Measurements from ENCODE around the gene NFIA. TPM values are rescaled to one million over a fixed set of nuclear protein-coding genes. Genes with fewer than 3 reads are reported as not detected.

The NFIA gene
- total RNA-seq, 1 experiment from 2014 or later = 38.6 TPM

GRCh38 chr1:61380561-61380960 lies 298.2 kb downstream of the NFIA start:
- DNase-seq = no peak
- intact Hi-C loops (cut with micrococcal nuclease; ENCODE audit: unreplicated experiment) = no loop called here
- H3K27me3 Mint-ChIP-seq (ENCODE audit: unreplicated experiment) = no peaks in the 10 kb centered on the region
- no peaks in the 10 kb centered on the region for H3K36me3 Mint-ChIP-seq (ENCODE audit: insufficient read depth, unreplicated experiment)
- no peaks in the 10 kb centered on the region for H3K4me1 Mint-ChIP-seq (ENCODE audit: low read depth, unreplicated experiment)
- no TSS peak for BruUV-seq (replicated peaks)
- no peaks in the 10 kb centered on the region for H3K9me3 Mint-ChIP-seq (ENCODE audit: low read depth, unreplicated experiment)
- H3K4me3 Mint-ChIP-seq (ENCODE audit: low read depth, unreplicated experiment) = no peak overlapping the region
- CTCF ChIA-PET = no interaction called here
- no peak overlapping the region for H3K27ac Mint-ChIP-seq (ENCODE audit: unreplicated experiment)
- no peak for TF ChIP-seq CTCF (IDR thresholded peaks at IDR 0.05; ENCODE audit: unreplicated experiment)

GRCh38 chr1:61386323-61386722 lies 304.0 kb downstream of the NFIA start:
- Mint-ChIP-seq H3K9me3 (ENCODE audit: low read depth, unreplicated experiment) (no peaks in the 10 kb centered on the region), H3K36me3 (ENCODE audit: insufficient read depth, unreplicated experiment) (no peaks in the 10 kb centered on the region), H3K27me3 (ENCODE audit: unreplicated experiment) (no peaks in the 10 kb centered on the region), H3K4me3 (ENCODE audit: low read depth, unreplicated experiment) (no peak overlapping the region), H3K27ac (ENCODE audit: unreplicated experiment) (no peak overlapping the region), H3K4me1 (ENCODE audit: low read depth, unreplicated experiment) (no peaks in the 10 kb centered on the region)
- TF ChIP-seq CTCF (IDR thresholded peaks at IDR 0.05; ENCODE audit: unreplicated experiment) = no peak
- intact Hi-C loops (cut with micrococcal nuclease; ENCODE audit: unreplicated experiment) = no loop called here
- CTCF ChIA-PET = no interaction called here
- BruUV-seq (replicated peaks) = no TSS peak
- DNase-seq = no peak

- H3K4me1 Mint-ChIP-seq (ENCODE audit: low read depth, unreplicated experiment) = no peaks in the 10 kb centered on the region
- no peak for TF ChIP-seq CTCF (IDR thresholded peaks at IDR 0.05; ENCODE audit: unreplicated experiment)
- no TSS peak for BruUV-seq (replicated peaks)
- CTCF ChIA-PET = interaction anchor here (0.7 kb wide), 1 partner anchor 301 kb away, joined by 4 read pairs; no protein-coding TSS in a partner anchor
- H3K9me3 Mint-ChIP-seq (ENCODE audit: low read depth, unreplicated experiment) = no peaks in the 10 kb centered on the region
- no peak overlapping the region for H3K27ac Mint-ChIP-seq (ENCODE audit: unreplicated experiment)
- H3K27me3 Mint-ChIP-seq (ENCODE audit: unreplicated experiment) = no peaks in the 10 kb centered on the region
- H3K4me3 Mint-ChIP-seq (ENCODE audit: low read depth, unreplicated experiment) = no peak overlapping the region
- intact Hi-C loops (cut with micrococcal nuclease; ENCODE audit: unreplicated experiment) = no loop called here
- no peaks in the 10 kb centered on the region for H3K36me3 Mint-ChIP-seq (ENCODE audit: insufficient read depth, unreplicated experiment)
- no peak for DNase-seq
These were observed 304.4 kb downstream of the NFIA start for GRCh38 chr1:61386770-61387169.

- BruUV-seq (replicated peaks) = no TSS peak
- intact Hi-C loops (cut with micrococcal nuclease; ENCODE audit: unreplicated experiment) = no loop called here
- H3K27me3 Mint-ChIP-seq (ENCODE audit: unreplicated experiment) = no peaks in the 10 kb centered on the region
- CTCF ChIA-PET = no interaction called here
- no peak for DNase-seq
- H3K36me3 Mint-ChIP-seq (ENCODE audit: insufficient read depth, unreplicated experiment) = no peaks in the 10 kb centered on the region
- no peaks in the 10 kb centered on the region for H3K4me1 Mint-ChIP-seq (ENCODE audit: low read depth, unreplicated experiment)
- H3K4me3 Mint-ChIP-seq (ENCODE audit: low read depth, unreplicated experiment) = no peak overlapping the region
- no peak overlapping the region for H3K27ac Mint-ChIP-seq (ENCODE audit: unreplicated experiment)
- no peaks in the 10 kb centered on the region for H3K9me3 Mint-ChIP-seq (ENCODE audit: low read depth, unreplicated experiment)
- no peak for TF ChIP-seq CTCF (IDR thresholded peaks at IDR 0.05; ENCODE audit: unreplicated experiment)
These were observed 305.5 kb downstream of the NFIA start for GRCh38 chr1:61387829-61388228.

Data from Calu3 (cell line).